HepG2 (cell line): Measurements from ENCODE around the gene UBE2J1. TPM values are rescaled to one million over a fixed set of nuclear protein-coding genes. Genes with fewer than 3 reads are reported as not detected.
A peak's percentile ranks its signal among the peaks of the same experiment; 100 is the strongest.

ENCODE experiments used
- ATAD3A ChIP-seq: sonication (generic); formaldehyde crosslinking; IDR thresholded peaks from 2 replicates; pipeline ENCODE4 v1.4.0; 2020; ENCODE audit warnings: missing genetic modification reagents
- EP300 ChIP-seq, 3 experiments: sonication (generic) in 1 of 3; formaldehyde crosslinking in 1 of 3; IDR thresholded peaks; 2 replicates each; pipeline versions ENCODE4 v1.5.1 to v1.6.1; 2011 to 2020; ENCODE audit warnings: low read depth in 2 of 3, low read length in 2 of 3, borderline replicate concordance in 1 of 3, improper control_type of control experiment in 1 of 3, mild to moderate bottlenecking in 1 of 3, missing genetic modification reagents in 1 of 3, moderate library complexity in 1 of 3
- HOXA3 ChIP-seq: sonication (generic); formaldehyde crosslinking; IDR thresholded peaks from 2 replicates; pipeline ENCODE4 v1.5.0; 2020; ENCODE audit warnings: missing genetic modification reagents
- KAT7 ChIP-seq: IDR thresholded peaks from 2 replicates; pipeline ENCODE4 v1.6.1; 2018; ENCODE audit warnings: borderline replicate concordance, missing compliant biosample characterization
- KDM1A ChIP-seq: IDR thresholded peaks from 2 replicates; pipeline ENCODE4 v1.6.1; 2016; ENCODE audit warnings: missing compliant biosample characterization
- KLF16 ChIP-seq, 2 experiments: sonication (generic) in 1 of 2; formaldehyde crosslinking in 1 of 2; IDR thresholded peaks; 2 replicates each; pipeline versions ENCODE4 v1.6.1 to v1.8.0; 2016 to 2023; ENCODE audit warnings: missing genetic modification reagents in 2 of 2, missing compliant biosample characterization in 1 of 2
- MEF2D ChIP-seq: sonication (generic); formaldehyde crosslinking; IDR thresholded peaks from 2 replicates; pipeline ENCODE4 v1.5.1; 2020; ENCODE audit warnings: mild to moderate bottlenecking, missing genetic modification reagents
- NRL ChIP-seq: sonication (generic); formaldehyde crosslinking; IDR thresholded peaks from 2 replicates; pipeline ENCODE4 v1.5.0; 2020; ENCODE audit warnings: missing genetic modification reagents, mild to moderate bottlenecking, moderate library complexity, borderline replicate concordance
- PHF21A ChIP-seq: sonication (generic); formaldehyde crosslinking; IDR thresholded peaks from 2 replicates; pipeline ENCODE4 v1.5.0; 2020; ENCODE audit warnings: mild to moderate bottlenecking, missing genetic modification reagents
- RFXANK ChIP-seq: IDR thresholded peaks from 2 replicates; pipeline ENCODE4 v1.6.1; 2016
- SOX13 ChIP-seq, 3 experiments: fragments of 450-650 bp in 1 of 3; sonication (generic) in 1 of 3; formaldehyde crosslinking in 1 of 3; IDR thresholded peaks in 2 of 3; conservative IDR thresholded peaks in 1 of 3; 2 replicates each; pipeline versions ENCODE4 v1.5.0 to v1.6.1; 2016 to 2020; ENCODE audit warnings: antibody characterized with exemption in 1 of 3, mild to moderate bottlenecking in 1 of 3, missing compliant biosample characterization in 1 of 3, missing genetic modification reagents in 1 of 3, moderate library complexity in 1 of 3
- SPEN ChIP-seq: sonication (generic); formaldehyde crosslinking; IDR thresholded peaks from 2 replicates; pipeline ENCODE4 v1.5.1; 2020; ENCODE audit warnings: low read depth, mild to moderate bottlenecking, missing genetic modification reagents
- SUZ12 ChIP-seq: fragments of 150-350 bp; IDR thresholded peaks from 2 replicates; pipeline ENCODE4 v1.6.1; 2014; ENCODE audit warnings: low read depth, low read length
- YEATS2 ChIP-seq: sonication (generic); formaldehyde crosslinking; IDR thresholded peaks from 2 replicates; pipeline ENCODE4 v1.4.0; 2020; ENCODE audit warnings: missing genetic modification reagents, borderline replicate concordance
- ZFY ChIP-seq: sonication (generic); formaldehyde crosslinking; IDR thresholded peaks from 2 replicates; pipeline ENCODE4 v1.4.0; 2020; ENCODE audit warnings: missing genetic modification reagents
- ZNF232 ChIP-seq: sonication (generic); formaldehyde crosslinking; IDR thresholded peaks from 2 replicates; pipeline ENCODE4 v1.4.0; 2020; ENCODE audit warnings: missing genetic modification reagents, borderline replicate concordance
- ZNF234 ChIP-seq: sonication (generic); formaldehyde crosslinking; conservative IDR thresholded peaks from 2 replicates; pipeline ENCODE4 v1.5.1; 2020; ENCODE audit warnings: mild to moderate bottlenecking, missing genetic modification reagents
- ZNF282 ChIP-seq: fragments of 450-650 bp; IDR thresholded peaks from 2 replicates; pipeline ENCODE4 v1.6.1; 2018; ENCODE audit not compliant: partially characterized antibody
- ZNF335 ChIP-seq: sonication (generic); formaldehyde crosslinking; IDR thresholded peaks from 2 replicates; pipeline ENCODE4 v1.4.0; 2020; ENCODE audit warnings: missing genetic modification reagents
- ZNF33A ChIP-seq: sonication (generic); formaldehyde crosslinking; IDR thresholded peaks from 2 replicates; pipeline ENCODE4 v1.5.1; 2020; ENCODE audit warnings: missing genetic modification reagents, mild to moderate bottlenecking, moderate library complexity, borderline replicate concordance
- ZNF432 ChIP-seq: sonication (generic); formaldehyde crosslinking; IDR thresholded peaks from 2 replicates; pipeline ENCODE4 v1.5.0; 2020; ENCODE audit warnings: missing genetic modification reagents, mild to moderate bottlenecking, borderline replicate concordance
- ZNF670 ChIP-seq: sonication (generic); formaldehyde crosslinking; IDR thresholded peaks from 2 replicates; pipeline ENCODE4 v1.8.0; 2022; ENCODE audit warnings: mild to moderate bottlenecking, missing genetic modification reagents, borderline replicate concordance
- ZNF816 ChIP-seq: sonication (generic); formaldehyde crosslinking; IDR thresholded peaks from 2 replicates; pipeline ENCODE4 v1.8.0; 2022; ENCODE audit warnings: missing genetic modification reagents, mild to moderate bottlenecking, borderline replicate concordance
- ZSCAN29 ChIP-seq: sonication (generic); formaldehyde crosslinking; conservative IDR thresholded peaks from 2 replicates; pipeline ENCODE4 v1.4.0; 2020; ENCODE audit warnings: mild to moderate bottlenecking, missing genetic modification reagents
- polyA plus RNA-seq, 8 experiments: library from polyadenylated mRNA; depleted of rRNA in 3 of 8; stranded (reverse) in 7 of 8; unstranded in 1 of 8; fragments of >200 nt; fragmentation: Illumina TruSeq in 4 of 8; extraction: Trizol in 4 of 8; gene quantifications; 2 replicates each; pipeline versions ENCODE4 v1.2.1 to v1.2.3, GENCODE V29; 2011 to 2016; ENCODE audit warnings: low read depth in 4 of 8, missing spikeins in 1 of 8, mixed read lengths in 1 of 8; ENCODE audit not compliant: insufficient read depth in 1 of 8
- total RNA-seq, 5 experiments: library from RNA; depleted of rRNA; stranded (reverse); fragments of >200 nt; fragmentation: Illumina TruSeq; extraction: Trizol; gene quantifications; 2 replicates each; pipeline ENCODE4 v1.2.3, GENCODE V29; 2016; ENCODE audit warnings: low read depth in 1 of 5
- TF ChIP-seq, protein P1 (sequence below): IDR thresholded peaks from 2 replicates; pipeline ENCODE4 v1.6.1; 2016; ENCODE audit warnings: low read depth, borderline replicate concordance
- TF ChIP-seq, protein P2 (sequence below): sonication (generic); formaldehyde crosslinking; IDR thresholded peaks from 2 replicates; pipeline ENCODE4 v1.9.0; 2021; ENCODE audit warnings: missing genetic modification reagents, mild to moderate bottlenecking, borderline replicate concordance
- TF ChIP-seq, protein P3 (sequence below): sonication (generic); formaldehyde crosslinking; IDR thresholded peaks from 2 replicates; pipeline ENCODE4 v1.9.0; 2022; ENCODE audit warnings: low read depth, missing genetic modification reagents

The UBE2J1 gene
- total and polyA plus RNA-seq, 2 of the 13 experiments (the other 11 are each of a cell fraction or from before 2014, with no cell fraction given), result 19.3 to 24.6 TPM

DNA sequence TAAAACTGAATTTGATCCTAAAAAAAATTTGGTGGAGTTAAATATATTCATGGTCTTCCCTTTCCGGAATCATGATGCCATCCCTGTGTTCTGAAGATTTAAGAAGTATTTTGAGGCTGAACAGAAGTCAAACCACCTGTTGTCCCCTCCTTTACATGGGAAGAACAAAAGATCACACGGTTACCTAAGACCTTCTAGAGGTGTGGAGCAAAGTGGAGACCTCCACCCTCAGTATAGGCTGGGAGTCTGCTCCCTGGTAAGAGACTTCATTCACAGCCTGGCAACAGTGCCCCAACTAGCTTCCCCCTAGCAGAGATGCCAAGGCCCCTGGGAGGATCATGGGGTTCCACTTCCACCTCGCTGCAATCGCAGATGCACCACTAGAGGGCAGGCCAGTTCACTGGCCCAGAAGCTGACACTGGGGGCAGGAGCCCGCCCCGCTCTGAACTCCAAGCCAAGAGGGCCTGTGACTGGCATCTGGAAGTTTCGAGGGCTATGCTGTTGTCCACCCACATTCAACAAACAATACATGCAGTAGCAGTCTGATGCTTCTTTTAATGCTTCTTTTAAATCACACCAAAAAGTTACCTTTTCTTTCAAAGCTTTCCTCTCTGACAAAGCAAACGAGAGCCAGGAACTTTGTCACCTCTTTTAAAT is 19.5 kb upstream of the UBE2J1 start (continued):
- TF ChIP-seq ZNF432 (CRISPR knock-in tag) (no peak), ATAD3A (CRISPR knock-in tag) (no peak), KDM1A (no peak), ZNF33A (CRISPR knock-in tag) (no peak), NRL (no peak), HOXA3 (CRISPR knock-in tag) (0 out of 2 replicates have a peak, but pooled peaks have one; percentile 17), ZNF816 (CRISPR knock-in tag) (no peak), RFXANK (CRISPR knock-in tag) (no peak), KAT7 (CRISPR knock-in tag) (no peak), SOX13 (IDR thresholded peaks at IDR 0.05) (no peak), SOX13 (CRISPR knock-in tag; conservative IDR thresholded peaks at IDR 0.05 in 1 of 2, IDR thresholded peaks at IDR 0.05 in 1 of 2) (no peak), ZFY (CRISPR knock-in tag) (peak; percentile 31; the same call in 1 of the 2 replicates), ZSCAN29 (CRISPR knock-in tag) (no peak), SPEN (CRISPR knock-in tag) (no peak), ZNF234 (CRISPR knock-in tag) (no peak), ZNF232 (CRISPR knock-in tag) (no peak; the same call in 1 of the 2 replicates), YEATS2 (CRISPR knock-in tag) (no peak), ZNF282 (no peak), ZNF670 (CRISPR knock-in tag) (no peak), ZNF335 (CRISPR knock-in tag) (no peak), SUZ12 (no peak), KLF16 (CRISPR knock-in tag; IDR thresholded peaks at IDR 0.05) (0 out of 4 replicates have a peak, but pooled peaks of 1 of the 2 experiments have one; percentile 57), PHF21A (CRISPR knock-in tag) (no peak), EP300 (IDR thresholded peaks at IDR 0.05; ENCODE audit: low read depth in 2 of 2, low read length in 2 of 2) (no peak), EP300 (CRISPR knock-in tag; IDR thresholded peaks at IDR 0.05; ENCODE audit: borderline replicate concordance) (no peak), MEF2D (no peak)
- TF ChIP-seq, protein P1, sequence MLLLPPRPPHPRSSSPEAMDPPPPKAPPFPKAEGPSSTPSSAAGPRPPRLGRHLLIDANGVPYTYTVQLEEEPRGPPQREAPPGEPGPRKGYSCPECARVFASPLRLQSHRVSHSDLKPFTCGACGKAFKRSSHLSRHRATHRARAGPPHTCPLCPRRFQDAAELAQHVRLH (CRISPR knock-in tag), result no peak
- TF ChIP-seq, protein P2, sequence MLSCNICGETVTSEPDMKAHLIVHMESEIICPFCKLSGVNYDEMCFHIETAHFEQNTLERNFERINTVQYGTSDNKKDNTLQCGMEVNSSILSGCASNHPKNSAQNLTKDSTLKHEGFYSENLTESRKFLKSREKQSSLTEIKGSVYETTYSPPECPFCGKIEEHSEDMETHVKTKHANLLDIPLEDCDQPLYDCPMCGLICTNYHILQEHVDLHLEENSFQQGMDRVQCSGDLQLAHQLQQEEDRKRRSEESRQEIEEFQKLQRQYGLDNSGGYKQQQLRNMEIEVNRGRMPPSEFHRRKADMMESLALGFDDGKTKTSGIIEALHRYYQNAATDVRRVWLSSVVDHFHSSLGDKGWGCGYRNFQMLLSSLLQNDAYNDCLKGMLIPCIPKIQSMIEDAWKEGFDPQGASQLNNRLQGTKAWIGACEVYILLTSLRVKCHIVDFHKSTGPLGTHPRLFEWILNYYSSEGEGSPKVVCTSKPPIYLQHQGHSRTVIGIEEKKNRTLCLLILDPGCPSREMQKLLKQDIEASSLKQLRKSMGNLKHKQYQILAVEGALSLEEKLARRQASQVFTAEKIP (CRISPR knock-in tag), result no peak
- TF ChIP-seq, protein P3, sequence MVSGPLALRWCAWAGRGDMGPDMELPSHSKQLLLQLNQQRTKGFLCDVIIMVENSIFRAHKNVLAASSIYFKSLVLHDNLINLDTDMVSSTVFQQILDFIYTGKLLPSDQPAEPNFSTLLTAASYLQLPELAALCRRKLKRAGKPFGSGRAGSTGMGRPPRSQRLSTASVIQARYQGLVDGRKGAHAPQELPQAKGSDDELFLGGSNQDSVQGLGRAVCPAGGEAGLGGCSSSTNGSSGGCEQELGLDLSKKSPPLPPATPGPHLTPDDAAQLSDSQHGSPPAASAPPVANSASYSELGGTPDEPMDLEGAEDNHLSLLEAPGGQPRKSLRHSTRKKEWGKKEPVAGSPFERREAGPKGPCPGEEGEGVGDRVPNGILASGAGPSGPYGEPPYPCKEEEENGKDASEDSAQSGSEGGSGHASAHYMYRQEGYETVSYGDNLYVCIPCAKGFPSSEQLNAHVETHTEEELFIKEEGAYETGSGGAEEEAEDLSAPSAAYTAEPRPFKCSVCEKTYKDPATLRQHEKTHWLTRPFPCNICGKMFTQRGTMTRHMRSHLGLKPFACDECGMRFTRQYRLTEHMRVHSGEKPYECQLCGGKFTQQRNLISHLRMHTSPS (CRISPR knock-in tag), result no peak
